Suppressor macrophage treated with lipopolysaccharide for 1 hour (primary cell): ENCODE data around the gene CXCL14.
A peak's percentile ranks its signal among the peaks of the same experiment; 100 is the strongest.

Source experiments
- DNase-seq, 3 donors: peaks; one replicate each; pipeline ENCODE4 v3.0.0-alpha.2; 2020 to 2022

Gene CXCL14

GRCh38 chr5:135566422-135567400 lies 12.1 kb downstream of the CXCL14 start:
- no peak for DNase-seq

GRCh38 chr5:135565725-135566421 lies 12.9 kb downstream of the CXCL14 start:
- peak; percentile 75 to 91 (median 88) for DNase-seq

- DNase-seq: no peak
These were observed 13.5 kb downstream of the CXCL14 start for GRCh38 chr5:135565266-135565665.

- DNase-seq: no peak
These were observed 14.5 kb downstream of the CXCL14 start for GRCh38 chr5:135564331-135564730.

GRCh38 chr5:135561266-135561665 lies 17.5 kb downstream of the CXCL14 start:
- DNase-seq: peak; percentile 15 to 40 (median 28)

GRCh38 chr5:135560858-135561257 lies 17.9 kb downstream of the CXCL14 start:
- DNase-seq: peak; percentile 92 to 94 (median 94)

- peak in 2 of 3 donors; percentile 30 to 49 for DNase-seq
These were observed 19.4 kb downstream of the CXCL14 start for GRCh38 chr5:135559354-135559753.

GRCh38 chr5:135557076-135557838 lies 21.5 kb downstream of the CXCL14 start:
- no peak for DNase-seq

- DNase-seq: peak; percentile 26 to 41 (median 30)
These were observed 22.2 kb downstream of the CXCL14 start for GRCh38 chr5:135556620-135557019.

GRCh38 chr5:135555530-135555929 lies 23.3 kb downstream of the CXCL14 start:
- no peak for DNase-seq

GRCh38 chr5:135553688-135554462 lies 24.9 kb downstream of the CXCL14 start:
- peak in 1 of 3 donors; percentile 39 for DNase-seq

- DNase-seq: peak; percentile 85 to 91 (median 88)
These were observed 27.0 kb downstream of the CXCL14 start for GRCh38 chr5:135551593-135552447.

- no peak for DNase-seq
These were observed 29.4 kb downstream of the CXCL14 start for GRCh38 chr5:135549413-135549812.

- no peak for DNase-seq
These were observed 31.1 kb downstream of the CXCL14 start for GRCh38 chr5:135547590-135548254.

- no peak for DNase-seq
These were observed 31.9 kb downstream of the CXCL14 start for GRCh38 chr5:135546912-135547311.

- no peak for DNase-seq
These were observed 32.7 kb downstream of the CXCL14 start for GRCh38 chr5:135546101-135546500.

- no peak for DNase-seq
These were observed 33.7 kb downstream of the CXCL14 start for GRCh38 chr5:135545099-135545498.

- peak; percentile 52 to 75 (median 57) for DNase-seq
These were observed 35.1 kb downstream of the CXCL14 start for GRCh38 chr5:135543485-135544304.

GRCh38 chr5:135543001-135543484 lies 35.7 kb downstream of the CXCL14 start:
- no peak for DNase-seq
